SK-N-MC (cell line): ENCODE data around the gene ATG9B.

Experiments used
- EZH2 ChIP-seq: fragments of 200-600 bp; sonication (generic); IDR thresholded peaks from one replicate; pipeline ENCODE4 v1.6.1; 2017; ENCODE audit warnings: antibody characterized with exemption
- FOXP2 ChIP-seq: optimal IDR thresholded peaks from 2 replicates; pipeline ENCODE3; 2011; ENCODE audit warnings: mild to moderate bottlenecking, moderate library complexity; ENCODE audit not compliant: insufficient read depth; ENCODE audit errors: extremely low read length, control extremely low read depth
- POLR2AphosphoS5 ChIP-seq: IDR thresholded peaks from 2 replicates; pipeline ENCODE4 v1.6.1; 2012; ENCODE audit warnings: mild to moderate bottlenecking, low read depth, low read length, borderline replicate concordance

GRCh38 chr7:150974468-150975391 is 49.6 kb downstream of the ATG9B start:
- TF ChIP-seq POLR2AphosphoS5: peak; percentile 56; the same call in 1 of the 2 replicates
- no peak for TF ChIP-seq EZH2
- TF ChIP-seq FOXP2: no peak
